Measurements from ENCODE around the gene SLC66A1.

The SLC66A1 gene

DNA sequence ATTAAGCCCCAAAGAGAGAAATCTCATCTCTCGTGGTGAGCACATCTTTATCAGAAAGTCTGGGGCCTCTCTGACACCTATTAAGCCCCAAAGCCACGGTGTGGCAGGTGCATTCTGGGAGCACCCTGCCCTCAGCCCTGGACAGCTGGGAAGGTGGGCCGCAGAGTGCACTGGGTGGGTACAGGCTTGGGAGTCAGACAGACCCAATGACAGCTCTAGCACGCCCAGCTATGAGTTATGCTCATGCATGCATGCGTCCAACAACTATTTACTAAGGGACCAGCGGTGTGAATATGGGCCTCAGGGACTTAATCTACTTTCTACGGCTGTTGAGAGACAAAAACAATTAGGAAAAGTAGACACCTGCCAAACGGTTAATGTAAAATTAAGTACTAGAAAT is 46.6 kb downstream of the SLC66A1 start:
- no peak for DNase-seq (ENCODE audit: low read depth)
- TF ChIP-seq, protein P1, sequence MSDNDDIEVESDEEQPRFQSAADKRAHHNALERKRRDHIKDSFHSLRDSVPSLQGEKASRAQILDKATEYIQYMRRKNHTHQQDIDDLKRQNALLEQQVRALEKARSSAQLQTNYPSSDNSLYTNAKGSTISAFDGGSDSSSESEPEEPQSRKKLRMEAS (IDR thresholded peaks at IDR 0.05; ENCODE audit: low read depth, low read length), result no peak
- TF ChIP-seq, protein P2, sequence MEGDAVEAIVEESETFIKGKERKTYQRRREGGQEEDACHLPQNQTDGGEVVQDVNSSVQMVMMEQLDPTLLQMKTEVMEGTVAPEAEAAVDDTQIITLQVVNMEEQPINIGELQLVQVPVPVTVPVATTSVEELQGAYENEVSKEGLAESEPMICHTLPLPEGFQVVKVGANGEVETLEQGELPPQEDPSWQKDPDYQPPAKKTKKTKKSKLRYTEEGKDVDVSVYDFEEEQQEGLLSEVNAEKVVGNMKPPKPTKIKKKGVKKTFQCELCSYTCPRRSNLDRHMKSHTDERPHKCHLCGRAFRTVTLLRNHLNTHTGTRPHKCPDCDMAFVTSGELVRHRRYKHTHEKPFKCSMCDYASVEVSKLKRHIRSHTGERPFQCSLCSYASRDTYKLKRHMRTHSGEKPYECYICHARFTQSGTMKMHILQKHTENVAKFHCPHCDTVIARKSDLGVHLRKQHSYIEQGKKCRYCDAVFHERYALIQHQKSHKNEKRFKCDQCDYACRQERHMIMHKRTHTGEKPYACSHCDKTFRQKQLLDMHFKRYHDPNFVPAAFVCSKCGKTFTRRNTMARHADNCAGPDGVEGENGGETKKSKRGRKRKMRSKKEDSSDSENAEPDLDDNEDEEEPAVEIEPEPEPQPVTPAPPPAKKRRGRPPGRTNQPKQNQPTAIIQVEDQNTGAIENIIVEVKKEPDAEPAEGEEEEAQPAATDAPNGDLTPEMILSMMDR (IDR thresholded peaks at IDR 0.05; ENCODE audit: low read depth, low read length), result no peak
- no peak for TF ChIP-seq POLR2A (IDR thresholded peaks at IDR 0.05; ENCODE audit: extremely low read depth, insufficient read length)
- no peak for TF ChIP-seq MYC (IDR thresholded peaks at IDR 0.05; ENCODE audit: low read depth, low read length)
- H3K4me3 ChIP-seq (ENCODE audit: low read depth, low read length), result no peak overlapping the region

DNA sequence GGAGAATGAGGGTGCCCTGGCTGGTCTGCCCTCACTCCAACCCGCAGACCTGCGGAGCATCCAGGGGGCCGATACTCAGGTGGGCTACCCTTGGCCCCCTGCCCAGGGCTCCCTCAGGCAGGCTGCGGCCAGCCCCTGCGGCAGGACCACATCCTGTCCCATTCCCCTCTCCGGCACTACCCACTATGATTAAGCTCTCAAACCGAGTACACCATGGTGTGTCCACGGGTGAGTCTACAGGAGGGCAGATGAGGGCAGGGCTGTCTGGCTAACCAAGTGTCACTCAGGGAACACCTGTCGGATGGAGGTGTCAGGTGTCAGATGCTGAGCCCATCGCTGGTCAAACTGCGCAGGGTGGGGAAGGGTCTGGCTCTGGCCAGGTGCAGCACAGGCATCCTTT is 47.2 kb downstream of the SLC66A1 start:
- no peak for DNase-seq (ENCODE audit: low read depth)
- TF ChIP-seq, protein P1 (IDR thresholded peaks at IDR 0.05; ENCODE audit: low read depth, low read length), result no peak
- TF ChIP-seq POLR2A (IDR thresholded peaks at IDR 0.05; ENCODE audit: extremely low read depth, insufficient read length) (no peak), MYC (IDR thresholded peaks at IDR 0.05; ENCODE audit: low read depth, low read length) (no peak)
- TF ChIP-seq, protein P2 (IDR thresholded peaks at IDR 0.05; ENCODE audit: low read depth, low read length), result no peak
- no peak overlapping the region for H3K4me3 ChIP-seq (ENCODE audit: low read depth, low read length)

DNA sequence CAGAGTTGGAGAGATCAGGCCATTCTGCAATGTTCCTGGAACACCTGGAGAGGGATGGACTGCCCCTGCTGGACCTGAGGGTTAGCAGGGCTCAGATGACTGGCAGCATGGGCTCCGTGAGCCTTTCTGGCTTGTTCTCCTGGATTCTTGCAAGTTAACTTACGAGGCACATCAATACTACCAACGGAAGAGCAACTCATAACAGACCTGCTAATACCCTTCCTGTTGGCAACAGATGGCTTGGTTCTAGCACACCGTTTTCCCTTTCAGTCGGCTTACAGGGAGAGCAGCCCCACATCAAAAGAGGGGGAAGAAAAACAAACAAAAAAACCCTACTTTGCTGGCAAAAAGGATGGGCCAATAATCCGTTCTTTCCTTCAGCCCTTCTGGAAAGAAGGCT is 47.9 kb downstream of the SLC66A1 start:
- no peak for TF ChIP-seq MYC (IDR thresholded peaks at IDR 0.05; ENCODE audit: low read depth, low read length)
- TF ChIP-seq, protein P1 (IDR thresholded peaks at IDR 0.05; ENCODE audit: low read depth, low read length), result no peak
- TF ChIP-seq, protein P2 (IDR thresholded peaks at IDR 0.05; ENCODE audit: low read depth, low read length), result no peak
- no peak for TF ChIP-seq POLR2A (IDR thresholded peaks at IDR 0.05; ENCODE audit: extremely low read depth, insufficient read length)
- DNase-seq (ENCODE audit: low read depth), result no peak
- H3K4me3 ChIP-seq (ENCODE audit: low read depth, low read length), result no peak overlapping the region

DNA sequence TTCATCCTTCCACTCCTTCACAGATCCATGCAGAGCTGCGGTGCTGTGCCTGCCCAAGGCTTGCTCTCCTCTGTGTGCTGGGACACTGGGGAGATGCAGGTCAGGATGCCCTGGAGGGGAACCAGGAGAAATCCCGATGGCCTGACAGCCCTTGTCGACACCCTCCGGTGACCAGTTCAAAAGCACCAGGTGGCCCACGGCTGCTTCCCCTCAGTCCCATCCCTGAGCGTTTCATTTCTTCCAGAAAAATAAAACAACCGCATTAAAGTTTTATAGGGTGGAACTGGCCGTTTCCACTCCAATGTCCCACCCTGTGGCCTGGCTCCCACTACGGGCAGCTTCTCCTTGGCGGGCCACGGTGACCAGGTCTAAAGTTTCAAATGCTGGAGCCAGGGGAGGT is 48.3 kb downstream of the SLC66A1 start:
- DNase-seq (ENCODE audit: low read depth), result no peak
- TF ChIP-seq POLR2A (IDR thresholded peaks at IDR 0.05; ENCODE audit: extremely low read depth, insufficient read length) (no peak), MYC (IDR thresholded peaks at IDR 0.05; ENCODE audit: low read depth, low read length) (no peak)
- TF ChIP-seq, protein P2 (IDR thresholded peaks at IDR 0.05; ENCODE audit: low read depth, low read length), result no peak
- TF ChIP-seq, protein P1 (IDR thresholded peaks at IDR 0.05; ENCODE audit: low read depth, low read length), result no peak

DNA sequence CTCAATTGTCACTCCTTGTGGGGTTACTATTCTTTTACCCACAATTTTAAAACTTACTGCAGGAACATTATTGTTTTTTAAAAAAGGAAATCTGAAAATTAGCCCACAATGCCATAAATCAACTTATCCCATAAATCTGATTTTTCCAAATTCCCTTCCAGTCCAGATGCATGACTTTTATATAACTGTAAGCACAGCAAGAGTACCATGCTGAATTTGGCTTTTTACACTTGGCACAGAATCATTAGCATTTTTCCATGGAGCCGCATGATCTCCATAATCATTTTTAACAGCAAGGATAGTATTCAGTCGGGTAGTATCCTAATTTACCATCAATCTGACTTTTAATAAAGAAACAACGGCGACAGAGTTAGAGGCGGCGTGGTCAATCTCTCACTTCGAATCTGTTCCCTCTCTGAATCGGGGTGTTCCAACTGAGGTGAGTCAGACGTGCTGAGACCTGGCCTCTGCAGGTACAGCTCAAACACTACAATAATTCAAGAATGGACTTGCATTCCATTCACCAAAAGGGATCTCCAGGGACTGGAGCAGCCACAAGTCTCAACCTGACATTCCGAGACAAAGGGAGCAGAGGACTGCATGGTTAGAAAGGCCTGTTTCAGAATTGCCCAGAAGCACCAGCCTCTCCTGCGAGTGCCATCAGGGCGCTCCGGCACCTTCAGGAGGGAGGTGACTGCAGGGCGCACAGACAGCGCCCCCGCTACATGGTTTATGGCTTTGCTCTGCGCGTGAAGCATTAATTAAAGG is 48.9 kb downstream of the SLC66A1 start:
- no peak for TF ChIP-seq MYC (IDR thresholded peaks at IDR 0.05; ENCODE audit: low read depth, low read length)
- no peak for TF ChIP-seq POLR2A (IDR thresholded peaks at IDR 0.05; ENCODE audit: extremely low read depth, insufficient read length)
- TF ChIP-seq, protein P2 (IDR thresholded peaks at IDR 0.05; ENCODE audit: low read depth, low read length), result no peak
- TF ChIP-seq, protein P1 (IDR thresholded peaks at IDR 0.05; ENCODE audit: low read depth, low read length), result no peak
- H3K4me3 ChIP-seq (ENCODE audit: low read depth, low read length), result no peak overlapping the region

More for the DNA sequence above, 48.3 kb downstream of the SLC66A1 start:
- H3K4me3 ChIP-seq (ENCODE audit: low read depth, low read length), result no peak overlapping the region

More for the DNA sequence above, 48.9 kb downstream of the SLC66A1 start:
- DNase-seq (ENCODE audit: low read depth), result no peak

Measured in NB4 (cell line).